Left ventricle myocardium superior (tissue), 1 donor: ENCODE results near the gene DLG5. TPM values are rescaled to one million over a fixed set of nuclear protein-coding genes. Genes with fewer than 3 reads are reported as not detected.
"Not testable (repeated sequence)": the region's sequence is repeated elsewhere in the genome, so short reads cannot be mapped to it uniquely, and the experiment has no call there.

Source experiments
- ATAC-seq: fragments of 200-7000 bp; cut with Tn5 transposase; one replicate; pipeline ENCODE4 v1.9.1; 2020; ENCODE audit warnings: mild to moderate bottlenecking, moderate library complexity
- DNase-seq: peaks from one replicate; pipeline ENCODE4 v3.0.0-alpha.2; 2020
- intact Hi-C: fragments of 100-400 bp; cut with micrococcal nuclease; formaldehyde crosslinking; loops from one replicate; pipeline ENCODE4 v1.11.0; 2022
- total RNA-seq: library from RNA; stranded (reverse); fragmentation: NEBNext Ultra II Directional; extraction: Animal tissue kit (Norgen Biotek cat#: 25700); gene quantifications from one replicate; pipeline ENCODE4 v1.2.1, GENCODE V29; 2021
- donor health status: DM: no; HTN: yes; CAD: no; lungs with severe emphysema.

The DLG5 gene
- total RNA-seq, 1 donor from 2014 or later = 9.5 TPM

DNA sequence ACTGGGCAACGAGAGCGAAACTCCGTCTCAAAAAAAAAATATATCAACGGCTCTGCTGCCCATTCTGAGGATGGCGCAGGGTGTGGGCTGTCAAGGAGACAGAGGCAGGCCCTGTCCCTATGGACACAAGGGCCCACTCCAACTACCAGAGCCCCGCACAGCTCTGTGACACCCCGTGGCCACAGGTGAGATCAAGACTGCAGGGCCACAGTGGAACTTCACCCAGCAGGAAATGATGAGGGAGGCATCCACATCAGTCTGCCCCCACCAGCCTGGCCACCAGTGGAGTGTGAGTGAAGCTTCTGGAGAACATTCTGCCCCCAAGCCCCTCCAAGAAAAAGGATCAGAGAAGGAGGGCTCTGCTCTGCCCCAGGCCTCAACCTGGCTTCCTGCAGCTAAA is 136.7 kb downstream of the DLG5 start:
- intact Hi-C loops = no loop called here
- no peak for ATAC-seq
- DNase-seq = no peak

- DNase-seq = no peak
Measured at GRCh38 chr10:77789016-77789415, 137.5 kb downstream of the DLG5 start.

GRCh38 chr10:77788496-77789010 is 138.0 kb downstream of the DLG5 start:
- DNase-seq = no peak
- ATAC-seq = no peak
- intact Hi-C loops = no loop called here

More at GRCh38 chr10:77789016-77789415, 137.5 kb downstream of the DLG5 start:
- intact Hi-C loops = no loop called here
- ATAC-seq = no peak

- intact Hi-C loops = no loop called here
- ATAC-seq (no peak), DNase-seq (no peak)
Measured at GRCh38 chr10:77787440-77787839, 139.1 kb downstream of the DLG5 start.

- ATAC-seq (no peak), DNase-seq (no peak)
- intact Hi-C loops = no loop called here
Measured at GRCh38 chr10:77784856-77785255, 141.7 kb downstream of the DLG5 start.

GRCh38 chr10:77782328-77783061 is 144.1 kb downstream of the DLG5 start:
- ATAC-seq = no peak
- intact Hi-C loops = no loop called here
- no peak for DNase-seq

- no peak for DNase-seq
- intact Hi-C loops = no loop called here
- no peak for ATAC-seq
Measured at GRCh38 chr10:77781451-77782327, 144.9 kb downstream of the DLG5 start.

GRCh38 chr10:77780180-77780579 is 146.4 kb downstream of the DLG5 start:
- DNase-seq (no peak), ATAC-seq (no peak)
- intact Hi-C loops = no loop called here

DNA sequence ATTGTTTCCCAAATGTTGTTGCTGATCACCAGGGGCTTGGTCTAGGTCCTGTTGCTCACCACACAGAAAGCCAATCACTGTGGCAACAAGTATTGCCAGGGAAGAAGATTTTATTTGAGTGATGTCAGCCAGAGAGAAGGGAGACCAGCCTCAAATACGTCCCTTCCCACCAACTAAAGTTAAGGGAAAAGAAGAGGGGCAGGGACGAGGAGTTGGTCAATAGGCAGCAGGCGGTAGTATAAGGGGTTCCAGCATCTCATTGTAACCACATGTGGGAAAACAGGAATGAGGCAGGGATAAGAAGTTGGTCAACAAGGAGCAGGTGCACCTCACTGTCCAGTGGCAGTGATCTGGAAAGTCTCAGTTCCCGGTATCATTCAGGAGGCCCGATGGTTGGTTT is 150.1 kb downstream of the DLG5 start:
- no peak for DNase-seq
- intact Hi-C loops = no loop called here
- no peak for ATAC-seq

DNA sequence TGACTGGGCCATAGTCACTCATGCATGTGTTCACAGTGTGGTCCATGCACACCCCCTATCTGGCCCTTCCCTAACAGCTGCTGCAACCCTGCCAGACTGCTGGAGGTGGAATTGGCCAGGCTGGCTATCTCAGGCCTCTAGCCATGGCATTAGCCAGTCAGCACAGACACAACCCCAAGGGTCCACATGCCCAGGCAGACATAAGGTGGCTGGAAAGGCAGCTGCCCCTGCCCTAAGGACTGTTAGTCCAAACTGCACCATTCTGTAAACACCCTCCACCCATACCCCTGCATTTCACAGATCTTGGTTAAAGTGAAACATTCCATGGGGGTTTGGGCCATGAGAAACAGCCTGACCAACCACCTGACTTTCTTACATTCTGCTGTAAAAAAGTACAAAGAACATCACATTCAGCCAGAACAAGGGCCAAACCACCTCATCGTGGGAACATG is 151.6 kb downstream of the DLG5 start:
- no peak for DNase-seq
- ATAC-seq = no peak
- intact Hi-C loops = no loop called here

- DNase-seq (no peak), ATAC-seq (no peak)
- intact Hi-C loops = no loop called here
Measured at GRCh38 chr10:77773631-77774426, 152.7 kb downstream of the DLG5 start.

GRCh38 chr10:77772852-77773600 is 153.5 kb downstream of the DLG5 start:
- intact Hi-C loops, ATAC-seq: not testable (repeated sequence)

GRCh38 chr10:77771851-77772250 is 154.7 kb downstream of the DLG5 start:
- intact Hi-C loops = no loop called here
- DNase-seq (no peak), ATAC-seq (no peak)

More at GRCh38 chr10:77772852-77773600, 153.5 kb downstream of the DLG5 start:
- not testable (repeated sequence) for DNase-seq

- intact Hi-C loops = no loop called here
- no peak for ATAC-seq
- no peak for DNase-seq
Measured at GRCh38 chr10:77771450-77771849, 155.1 kb downstream of the DLG5 start.

- intact Hi-C loops = no loop called here
- no peak for DNase-seq
- ATAC-seq = no peak
Measured at GRCh38 chr10:77770868-77771175, 155.7 kb downstream of the DLG5 start.

GRCh38 chr10:77770081-77770867 is 156.3 kb downstream of the DLG5 start:
- intact Hi-C loops = no loop called here
- DNase-seq (no peak), ATAC-seq (no peak)

DNA sequence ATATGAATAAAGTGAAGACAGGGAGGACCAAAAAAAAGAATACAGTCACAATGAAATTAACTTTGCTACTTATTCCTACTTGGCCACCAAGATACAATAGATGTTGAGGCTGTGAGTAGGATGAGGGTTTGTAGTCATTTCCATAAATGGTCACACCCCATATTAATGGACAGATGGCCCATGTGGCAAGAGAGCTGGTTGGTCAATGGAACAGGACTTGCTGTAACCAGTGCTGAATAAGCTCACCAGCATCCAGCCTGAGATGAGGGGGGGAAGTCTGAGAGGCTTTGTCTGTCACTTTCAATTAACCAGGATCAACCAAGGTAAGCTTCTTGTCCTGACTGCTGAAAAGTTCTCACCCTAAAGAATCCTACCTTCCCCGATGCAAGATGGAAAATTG is 158.5 kb downstream of the DLG5 start:
- DNase-seq (no peak), ATAC-seq (no peak)
- intact Hi-C loops = no loop called here
